Nephron progenitor cell (in vitro differentiated cells): ENCODE results near the gene CYP46A1.

Source experiments
- DNase-seq: peaks from one replicate; pipeline ENCODE4 v3.0.0; 2021
- H3K27ac Mint-ChIP-seq: 2 replicates; pipeline ENCODE4 v1.8.0; 2021; ENCODE audit warnings: mild to moderate bottlenecking, moderate library complexity, mixed read lengths
- H3K27me3 Mint-ChIP-seq: 2 replicates; pipeline ENCODE4 v1.8.0; 2021; ENCODE audit warnings: mild to moderate bottlenecking, low read depth, mixed read lengths; ENCODE audit not compliant: poor library complexity
- H3K36me3 Mint-ChIP-seq: 2 replicates; pipeline ENCODE4 v1.8.0; 2021; ENCODE audit warnings: low read depth, mixed read lengths
- H3K4me1 Mint-ChIP-seq: 2 replicates; pipeline ENCODE4 v1.8.0; 2021; ENCODE audit warnings: mixed read lengths
- H3K4me3 Mint-ChIP-seq: 2 replicates; pipeline ENCODE4 v1.8.0; 2021; ENCODE audit warnings: mild to moderate bottlenecking, moderate library complexity, mixed read lengths
- H3K9me3 Mint-ChIP-seq: 2 replicates; pipeline ENCODE4 v1.8.0; 2021; ENCODE audit warnings: mild to moderate bottlenecking, moderate library complexity, mixed read lengths
- TF ChIP-seq, protein P1 (sequence below): fragments of 200-600 bp; sonication (generic); IDR thresholded peaks from 2 replicates; pipeline ENCODE4 v1.5.0; 2021; ENCODE audit warnings: antibody characterized with exemption

Gene CYP46A1

DNA sequence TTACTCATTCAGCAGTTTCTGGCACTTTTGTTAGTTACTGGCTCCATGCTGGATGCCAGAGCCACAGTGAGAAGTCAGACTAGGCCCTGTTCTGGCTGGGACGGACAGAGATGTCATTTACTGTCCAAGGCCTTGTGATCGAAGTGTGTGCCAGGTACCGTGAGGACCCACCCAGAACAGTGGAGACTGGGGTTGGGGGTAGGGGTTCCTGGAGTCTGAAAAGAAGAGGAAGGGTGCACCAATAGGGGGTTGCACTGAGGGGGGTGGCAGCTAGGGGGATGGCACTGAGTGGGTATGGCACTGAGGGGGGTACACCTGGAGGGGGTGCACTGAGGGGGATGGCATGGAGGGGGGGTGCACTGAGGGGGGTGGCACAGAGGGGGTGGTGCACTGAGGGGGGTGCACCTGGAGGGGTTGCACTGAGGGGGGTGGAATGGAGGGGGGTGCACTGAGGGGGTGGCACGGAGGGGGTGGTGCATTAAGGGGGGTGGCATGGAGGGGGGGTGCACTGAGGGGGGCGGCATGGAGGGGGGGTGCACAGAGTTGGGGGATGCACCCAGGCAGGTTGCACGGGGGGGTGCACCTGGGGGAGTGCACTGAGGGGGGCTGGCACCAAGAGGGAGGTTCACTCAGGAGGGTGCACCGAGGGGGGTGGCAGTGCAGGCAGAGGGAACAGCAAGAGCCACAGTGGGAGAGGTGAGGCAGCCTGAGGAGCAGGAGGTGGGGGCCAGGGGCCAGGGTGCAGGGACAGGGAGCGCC is 10.6 kb upstream of the CYP46A1 start:
- Mint-ChIP-seq H3K4me1 (peaks cover 39% of the 10 kb centered on the region), H3K4me3 (no peak overlapping the region), H3K9me3 (peaks cover 7% of the 10 kb centered on the region), H3K27ac (no peak overlapping the region), H3K27me3 (peaks cover 4% of the 10 kb centered on the region), H3K36me3 (no peaks in the 10 kb centered on the region)
- no peak for DNase-seq
- TF ChIP-seq, protein P1, sequence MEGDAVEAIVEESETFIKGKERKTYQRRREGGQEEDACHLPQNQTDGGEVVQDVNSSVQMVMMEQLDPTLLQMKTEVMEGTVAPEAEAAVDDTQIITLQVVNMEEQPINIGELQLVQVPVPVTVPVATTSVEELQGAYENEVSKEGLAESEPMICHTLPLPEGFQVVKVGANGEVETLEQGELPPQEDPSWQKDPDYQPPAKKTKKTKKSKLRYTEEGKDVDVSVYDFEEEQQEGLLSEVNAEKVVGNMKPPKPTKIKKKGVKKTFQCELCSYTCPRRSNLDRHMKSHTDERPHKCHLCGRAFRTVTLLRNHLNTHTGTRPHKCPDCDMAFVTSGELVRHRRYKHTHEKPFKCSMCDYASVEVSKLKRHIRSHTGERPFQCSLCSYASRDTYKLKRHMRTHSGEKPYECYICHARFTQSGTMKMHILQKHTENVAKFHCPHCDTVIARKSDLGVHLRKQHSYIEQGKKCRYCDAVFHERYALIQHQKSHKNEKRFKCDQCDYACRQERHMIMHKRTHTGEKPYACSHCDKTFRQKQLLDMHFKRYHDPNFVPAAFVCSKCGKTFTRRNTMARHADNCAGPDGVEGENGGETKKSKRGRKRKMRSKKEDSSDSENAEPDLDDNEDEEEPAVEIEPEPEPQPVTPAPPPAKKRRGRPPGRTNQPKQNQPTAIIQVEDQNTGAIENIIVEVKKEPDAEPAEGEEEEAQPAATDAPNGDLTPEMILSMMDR: no peak

- no peak for DNase-seq
- Mint-ChIP-seq H3K27ac (no peak overlapping the region), H3K36me3 (no peaks in the 10 kb centered on the region), H3K27me3 (peaks cover 4% of the 10 kb centered on the region), H3K4me3 (no peak overlapping the region), H3K4me1 (peaks cover 33% of the 10 kb centered on the region), H3K9me3 (peaks cover 7% of the 10 kb centered on the region)
- TF ChIP-seq, protein P1: no peak
These were observed 9.9 kb upstream of the CYP46A1 start for GRCh38 chr14:99674064-99674650.

DNA sequence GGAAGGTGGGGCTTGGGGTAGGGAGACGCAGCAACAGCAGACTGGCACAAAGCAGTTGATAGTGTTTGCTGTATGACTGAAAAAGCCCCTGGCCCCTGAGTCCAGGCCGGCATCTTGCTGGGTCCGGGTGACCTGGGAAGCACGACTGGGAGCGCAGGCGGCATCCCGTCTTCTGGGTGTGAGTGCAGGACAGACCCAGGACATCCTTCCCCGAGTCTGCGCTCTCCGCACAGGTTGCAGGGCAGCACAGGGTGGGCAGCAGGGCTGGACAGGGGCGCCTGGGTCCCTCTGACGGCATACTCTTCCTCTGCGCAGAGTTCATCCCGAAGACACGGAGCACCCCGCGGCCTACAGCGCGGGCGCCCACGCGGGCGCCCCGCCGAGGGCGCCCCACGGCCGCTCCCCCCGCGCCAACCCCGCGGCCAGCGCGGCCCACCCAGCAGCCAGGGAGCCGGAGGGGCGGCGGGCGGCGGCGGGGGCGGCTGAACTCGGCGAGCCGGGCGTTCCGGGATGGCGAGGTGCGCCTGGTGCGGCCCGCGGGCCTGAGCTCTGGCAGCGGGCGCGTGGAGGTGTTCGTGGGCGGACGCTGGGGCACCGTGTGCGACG is 9.2 kb upstream of the CYP46A1 start:
- peaks cover 31% of the 10 kb centered on the region for H3K4me1 Mint-ChIP-seq
- H3K4me3 Mint-ChIP-seq: no peak overlapping the region
- H3K9me3 Mint-ChIP-seq: peaks cover 7% of the 10 kb centered on the region
- DNase-seq: no peak
- peaks cover 4% of the 10 kb centered on the region for H3K27me3 Mint-ChIP-seq
- TF ChIP-seq, protein P1: no peak
- no peaks in the 10 kb centered on the region for H3K36me3 Mint-ChIP-seq
- no peak overlapping the region for H3K27ac Mint-ChIP-seq

- TF ChIP-seq, protein P1: no peak
- H3K36me3 Mint-ChIP-seq: no peaks in the 10 kb centered on the region
- no peak overlapping the region for H3K4me3 Mint-ChIP-seq
- peaks cover 28% of the 10 kb centered on the region for H3K4me1 Mint-ChIP-seq
- H3K9me3 Mint-ChIP-seq: peaks cover 7% of the 10 kb centered on the region
- no peak overlapping the region for H3K27ac Mint-ChIP-seq
- DNase-seq: no peak
- peaks cover 4% of the 10 kb centered on the region for H3K27me3 Mint-ChIP-seq
These were observed 8.7 kb upstream of the CYP46A1 start for GRCh38 chr14:99675382-99675835.

DNA sequence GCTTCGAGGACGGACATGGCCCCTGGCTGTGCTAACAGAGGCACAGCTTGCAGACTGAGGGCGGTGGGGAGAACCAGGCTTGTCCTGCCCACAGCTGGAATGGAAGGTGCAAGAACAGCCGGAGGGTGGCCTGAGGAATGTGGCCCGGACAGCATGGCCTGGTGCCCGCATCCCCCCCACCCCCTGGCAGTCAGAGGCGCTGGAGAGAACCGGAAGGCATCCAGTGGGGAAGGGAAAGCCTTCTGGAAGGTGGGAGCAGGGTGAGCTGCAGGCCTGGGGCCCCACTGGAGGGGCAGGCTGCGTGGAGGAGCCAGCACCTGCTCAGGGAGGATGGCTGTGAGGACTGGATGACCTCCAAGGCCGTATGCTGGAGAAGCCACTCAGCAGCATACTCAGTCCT is 8.1 kb upstream of the CYP46A1 start:
- Mint-ChIP-seq H3K27ac (no peak overlapping the region), H3K36me3 (no peaks in the 10 kb centered on the region), H3K4me3 (no peak overlapping the region), H3K9me3 (peaks cover 7% of the 10 kb centered on the region), H3K4me1 (peaks cover 23% of the 10 kb centered on the region), H3K27me3 (peaks cover under 1% of the 10 kb centered on the region)
- no peak for DNase-seq
- TF ChIP-seq, protein P1: no peak
